ENCODE data around the gene DAPK1. TPM values are rescaled to one million over a fixed set of nuclear protein-coding genes. Genes with fewer than 3 reads are reported as not detected.

DAPK1 gene
- total RNA-seq, 1 donor from 2014 or later = 35.1 TPM

GRCh38 chr9:87664153-87665060 is 166.7 kb downstream of the DAPK1 start:
- no peaks in the 10 kb centered on the region for H4K20me1 ChIP-seq (ENCODE audit: insufficient read depth, low read length)
- no peaks in the 10 kb centered on the region for H3K27me3 Mint-ChIP-seq (ENCODE audit: low read depth, unreplicated experiment)
- H2AFZ ChIP-seq (ENCODE audit: low read depth, low read length) = no peak overlapping the region
- H3K36me3 ChIP-seq (ENCODE audit: insufficient read depth, low read length) = no peaks in the 10 kb centered on the region
- H3K27me3 ChIP-seq (ENCODE audit: insufficient read depth, low read length) = no peaks in the 10 kb centered on the region
- H3K79me2 ChIP-seq (ENCODE audit: insufficient read depth, low read length) = no peaks in the 10 kb centered on the region
- TF ChIP-seq EZH2 (IDR thresholded peaks at IDR 0.05; ENCODE audit: insufficient read depth, low read length) = no peak
- TF ChIP-seq CTCF (IDR thresholded peaks at IDR 0.05; ENCODE audit: insufficient read depth, low read depth, low read length) = no peak
- H3K4me2 ChIP-seq (ENCODE audit: low read length) = no peak overlapping the region
- H3K9ac ChIP-seq (ENCODE audit: low read length) = no peak overlapping the region
- peaks cover 5% of the 10 kb centered on the region for H3K9me3 ChIP-seq (ENCODE audit: insufficient read depth, low read depth, low read length)
- H3K27ac Mint-ChIP-seq (ENCODE audit: unreplicated experiment) = no peak overlapping the region
- FAIRE-seq = no peak
- no peak overlapping the region for H3K27ac ChIP-seq (ENCODE audit: low read depth, low read length)
- no peak for DNase-seq (ENCODE audit: low read depth)
- peaks cover 17% of the 10 kb centered on the region for H3K4me1 Mint-ChIP-seq (ENCODE audit: low read depth, unreplicated experiment)
- H3K9me3 Mint-ChIP-seq (ENCODE audit: unreplicated experiment) = peaks cover 3% of the 10 kb centered on the region
- no peaks in the 10 kb centered on the region for H3K4me1 ChIP-seq (ENCODE audit: insufficient read depth, low read length)
- H3K4me3 Mint-ChIP-seq (ENCODE audit: unreplicated experiment) = no peak overlapping the region
- H3K4me3 ChIP-seq (ENCODE audit: insufficient read depth, low read depth, low read length) = no peak overlapping the region
- peaks cover 13% of the 10 kb centered on the region for H3K36me3 Mint-ChIP-seq (ENCODE audit: low read depth, unreplicated experiment)

DNA sequence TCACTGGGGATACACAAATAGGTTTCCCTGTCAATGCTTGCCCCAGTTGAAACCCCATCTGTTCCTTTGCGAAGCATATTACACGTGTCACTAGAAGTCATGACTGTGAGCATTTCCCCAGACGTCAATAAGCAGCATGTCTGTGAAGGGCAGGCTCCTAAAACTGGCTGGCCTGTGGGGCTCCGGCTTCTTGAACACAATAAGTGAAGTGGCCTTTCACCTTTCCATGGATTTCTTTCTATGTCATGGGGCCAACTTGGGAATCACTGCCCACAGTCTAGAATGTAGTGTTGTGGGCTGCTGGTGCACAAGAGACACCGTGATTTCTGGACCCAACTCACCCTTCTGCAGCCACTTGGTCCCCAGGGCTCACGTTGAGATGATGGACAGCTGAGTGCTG is 167.8 kb downstream of the DAPK1 start:
- H3K27ac ChIP-seq (ENCODE audit: low read depth, low read length) = no peak overlapping the region
- no peak for FAIRE-seq
- H3K27ac Mint-ChIP-seq (ENCODE audit: unreplicated experiment) = no peak overlapping the region
- H2AFZ ChIP-seq (ENCODE audit: low read depth, low read length) = no peak overlapping the region
- no peaks in the 10 kb centered on the region for H3K36me3 ChIP-seq (ENCODE audit: insufficient read depth, low read length)
- H3K4me2 ChIP-seq (ENCODE audit: low read length) = no peak overlapping the region
- H3K9me3 Mint-ChIP-seq (ENCODE audit: unreplicated experiment) = peaks cover 3% of the 10 kb centered on the region
- H3K9ac ChIP-seq (ENCODE audit: low read length) = no peak overlapping the region
- no peak overlapping the region for H3K4me3 Mint-ChIP-seq (ENCODE audit: unreplicated experiment)
- peaks cover 11% of the 10 kb centered on the region for H3K36me3 Mint-ChIP-seq (ENCODE audit: low read depth, unreplicated experiment)
- no peaks in the 10 kb centered on the region for H3K4me1 ChIP-seq (ENCODE audit: insufficient read depth, low read length)
- H3K4me3 ChIP-seq (ENCODE audit: insufficient read depth, low read depth, low read length) = no peak overlapping the region
- H3K79me2 ChIP-seq (ENCODE audit: insufficient read depth, low read length) = no peaks in the 10 kb centered on the region
- no peaks in the 10 kb centered on the region for H4K20me1 ChIP-seq (ENCODE audit: insufficient read depth, low read length)
- H3K27me3 ChIP-seq (ENCODE audit: insufficient read depth, low read length) = no peaks in the 10 kb centered on the region
- DNase-seq (ENCODE audit: low read depth) = no peak
- peaks cover 17% of the 10 kb centered on the region for H3K4me1 Mint-ChIP-seq (ENCODE audit: low read depth, unreplicated experiment)
- TF ChIP-seq CTCF (IDR thresholded peaks at IDR 0.05; ENCODE audit: insufficient read depth, low read depth, low read length) (no peak), EZH2 (IDR thresholded peaks at IDR 0.05; ENCODE audit: insufficient read depth, low read length) (no peak)
- peaks cover 5% of the 10 kb centered on the region for H3K9me3 ChIP-seq (ENCODE audit: insufficient read depth, low read depth, low read length)
- H3K27me3 Mint-ChIP-seq (ENCODE audit: low read depth, unreplicated experiment) = no peaks in the 10 kb centered on the region
